ENCODE results near the gene P2RX6. TPM values are rescaled to one million over a fixed set of nuclear protein-coding genes. Genes with fewer than 3 reads are reported as not detected.
"Not testable (repeated sequence)": the region's sequence is repeated elsewhere in the genome, so short reads cannot be mapped to it uniquely, and the experiment has no call there.

Gene P2RX6
- total RNA-seq, 1 donor from 2014 or later, result 0.45 TPM

DNA sequence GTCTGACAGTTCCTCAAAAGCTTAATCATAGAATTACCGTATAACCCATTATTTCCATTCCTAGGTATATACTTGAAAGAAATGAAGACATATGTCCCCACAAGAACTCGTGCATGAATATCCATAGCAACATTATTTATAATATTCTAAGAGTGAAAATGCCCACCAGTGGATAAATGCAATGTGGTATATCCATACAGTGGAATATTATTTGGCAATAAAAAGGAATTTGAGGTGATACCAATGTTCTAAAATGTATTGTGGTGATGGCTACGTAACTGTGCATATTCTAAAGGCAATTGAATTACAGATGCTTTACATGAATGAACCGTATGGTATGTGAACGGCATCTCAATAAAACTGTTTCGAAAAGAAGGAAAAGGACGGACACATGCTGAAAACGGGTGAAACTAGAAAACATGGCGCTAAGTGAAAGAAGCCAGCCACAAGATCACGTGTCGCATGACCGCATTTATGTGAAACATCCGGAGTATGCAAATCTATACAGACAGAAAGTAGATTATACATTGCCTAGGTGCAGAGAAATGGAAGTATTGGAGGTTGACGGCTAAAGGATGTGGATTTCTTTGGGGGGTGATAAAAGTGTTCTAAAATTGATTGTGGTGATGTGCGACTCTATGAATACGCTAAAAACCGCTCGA, 46.8 kb downstream of the P2RX6 start:
- H3K9me3 Mint-ChIP-seq (ENCODE audit: unreplicated experiment); H3K4me3 ChIP-seq (ENCODE audit: insufficient read depth, low read depth, low read length); FAIRE-seq: not testable (repeated sequence)

DNA sequence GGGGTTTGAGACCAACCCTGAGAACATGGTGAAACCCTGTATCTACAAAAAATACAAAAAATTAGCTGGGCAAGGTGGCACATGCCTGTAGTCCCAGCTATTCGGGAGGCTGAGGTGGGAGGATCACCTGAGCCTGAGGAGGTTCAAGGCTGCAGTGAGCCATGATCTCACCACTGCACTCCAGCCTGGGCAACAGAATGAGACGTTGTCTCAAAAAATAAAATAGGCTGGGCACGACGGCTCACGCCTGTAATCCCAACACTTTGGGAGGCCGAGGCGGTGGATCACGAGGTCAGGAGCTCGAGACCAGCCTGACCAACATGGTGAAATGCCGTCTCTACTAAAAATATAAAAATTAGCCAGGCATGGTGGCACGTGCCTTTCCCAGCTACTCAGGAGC, 49.5 kb downstream of the P2RX6 start:
- H3K27me3 Mint-ChIP-seq (ENCODE audit: low read depth, unreplicated experiment), result peaks cover 17% of the 10 kb centered on the region
- not testable (repeated sequence) for DNase-seq (ENCODE audit: low read depth); H3K9me3 ChIP-seq (ENCODE audit: insufficient read depth, low read depth, low read length); H3K27ac Mint-ChIP-seq (ENCODE audit: unreplicated experiment); H3K9ac ChIP-seq (ENCODE audit: low read length); H4K20me1 ChIP-seq (ENCODE audit: insufficient read depth, low read length); H3K4me3 Mint-ChIP-seq (ENCODE audit: unreplicated experiment); H3K36me3 ChIP-seq (ENCODE audit: insufficient read depth, low read length); H3K36me3 Mint-ChIP-seq (ENCODE audit: low read depth, unreplicated experiment); FAIRE-seq; H3K4me1 ChIP-seq (ENCODE audit: insufficient read depth, low read length); H3K27me3 ChIP-seq (ENCODE audit: insufficient read depth, low read length); H3K9me3 Mint-ChIP-seq (ENCODE audit: unreplicated experiment); H2AFZ ChIP-seq (ENCODE audit: low read depth, low read length); H3K4me3 ChIP-seq (ENCODE audit: insufficient read depth, low read depth, low read length); H3K4me1 Mint-ChIP-seq (ENCODE audit: low read depth, unreplicated experiment); H3K4me2 ChIP-seq (ENCODE audit: low read length); H3K27ac ChIP-seq (ENCODE audit: low read depth, low read length); H3K79me2 ChIP-seq (ENCODE audit: insufficient read depth, low read length)

More for the DNA sequence above, 46.8 kb downstream of the P2RX6 start:
- H2AFZ ChIP-seq (ENCODE audit: low read depth, low read length); H3K27me3 ChIP-seq (ENCODE audit: insufficient read depth, low read length); DNase-seq (ENCODE audit: low read depth); H3K4me3 Mint-ChIP-seq (ENCODE audit: unreplicated experiment); H3K4me1 Mint-ChIP-seq (ENCODE audit: low read depth, unreplicated experiment); H3K36me3 Mint-ChIP-seq (ENCODE audit: low read depth, unreplicated experiment); H3K4me2 ChIP-seq (ENCODE audit: low read length); H3K36me3 ChIP-seq (ENCODE audit: insufficient read depth, low read length); H3K9ac ChIP-seq (ENCODE audit: low read length); H3K27ac ChIP-seq (ENCODE audit: low read depth, low read length); H4K20me1 ChIP-seq (ENCODE audit: insufficient read depth, low read length); H3K9me3 ChIP-seq (ENCODE audit: insufficient read depth, low read depth, low read length); H3K79me2 ChIP-seq (ENCODE audit: insufficient read depth, low read length); H3K4me1 ChIP-seq (ENCODE audit: insufficient read depth, low read length); H3K27ac Mint-ChIP-seq (ENCODE audit: unreplicated experiment): not testable (repeated sequence)
- H3K27me3 Mint-ChIP-seq (ENCODE audit: low read depth, unreplicated experiment), result peaks cover 18% of the 10 kb centered on the region

GRCh38 chr22:21064917-21065864, 50.2 kb downstream of the P2RX6 start:
- Mint-ChIP-seq H3K4me3 (ENCODE audit: unreplicated experiment) (no peak overlapping the region), H3K27me3 (ENCODE audit: low read depth, unreplicated experiment) (peaks cover 19% of the 10 kb centered on the region), H3K4me1 (ENCODE audit: low read depth, unreplicated experiment) (peaks cover 3% of the 10 kb centered on the region), H3K27ac (ENCODE audit: unreplicated experiment) (no peak overlapping the region), H3K9me3 (ENCODE audit: unreplicated experiment) (peaks cover 3% of the 10 kb centered on the region), H3K36me3 (ENCODE audit: low read depth, unreplicated experiment) (no peaks in the 10 kb centered on the region)
- DNase-seq (ENCODE audit: low read depth), result no peak
- no peak for TF ChIP-seq EZH2 (IDR thresholded peaks at IDR 0.05; ENCODE audit: insufficient read depth, low read length)
- TF ChIP-seq, protein P1, sequence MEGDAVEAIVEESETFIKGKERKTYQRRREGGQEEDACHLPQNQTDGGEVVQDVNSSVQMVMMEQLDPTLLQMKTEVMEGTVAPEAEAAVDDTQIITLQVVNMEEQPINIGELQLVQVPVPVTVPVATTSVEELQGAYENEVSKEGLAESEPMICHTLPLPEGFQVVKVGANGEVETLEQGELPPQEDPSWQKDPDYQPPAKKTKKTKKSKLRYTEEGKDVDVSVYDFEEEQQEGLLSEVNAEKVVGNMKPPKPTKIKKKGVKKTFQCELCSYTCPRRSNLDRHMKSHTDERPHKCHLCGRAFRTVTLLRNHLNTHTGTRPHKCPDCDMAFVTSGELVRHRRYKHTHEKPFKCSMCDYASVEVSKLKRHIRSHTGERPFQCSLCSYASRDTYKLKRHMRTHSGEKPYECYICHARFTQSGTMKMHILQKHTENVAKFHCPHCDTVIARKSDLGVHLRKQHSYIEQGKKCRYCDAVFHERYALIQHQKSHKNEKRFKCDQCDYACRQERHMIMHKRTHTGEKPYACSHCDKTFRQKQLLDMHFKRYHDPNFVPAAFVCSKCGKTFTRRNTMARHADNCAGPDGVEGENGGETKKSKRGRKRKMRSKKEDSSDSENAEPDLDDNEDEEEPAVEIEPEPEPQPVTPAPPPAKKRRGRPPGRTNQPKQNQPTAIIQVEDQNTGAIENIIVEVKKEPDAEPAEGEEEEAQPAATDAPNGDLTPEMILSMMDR (IDR thresholded peaks at IDR 0.05; ENCODE audit: insufficient read depth, low read depth, low read length), result no peak
- Histone ChIP-seq H4K20me1 (ENCODE audit: insufficient read depth, low read length) (no peaks in the 10 kb centered on the region), H3K4me2 (ENCODE audit: low read length) (no peak overlapping the region), H3K4me1 (ENCODE audit: insufficient read depth, low read length) (no peaks in the 10 kb centered on the region), H3K9me3 (ENCODE audit: insufficient read depth, low read depth, low read length) (no peaks in the 10 kb centered on the region), H3K4me3 (ENCODE audit: insufficient read depth, low read depth, low read length) (no peak overlapping the region), H3K9ac (ENCODE audit: low read length) (no peak overlapping the region), H3K36me3 (ENCODE audit: insufficient read depth, low read length) (no peaks in the 10 kb centered on the region), H3K79me2 (ENCODE audit: insufficient read depth, low read length) (no peaks in the 10 kb centered on the region), H2AFZ (ENCODE audit: low read depth, low read length) (no peak overlapping the region), H3K27me3 (ENCODE audit: insufficient read depth, low read length) (no peaks in the 10 kb centered on the region), H3K27ac (ENCODE audit: low read depth, low read length) (no peak overlapping the region)
- no peak for FAIRE-seq

All from astrocyte (in vitro differentiated cells and primary cell).